ENCODE measurements around the gene C17orf58.

DNA sequence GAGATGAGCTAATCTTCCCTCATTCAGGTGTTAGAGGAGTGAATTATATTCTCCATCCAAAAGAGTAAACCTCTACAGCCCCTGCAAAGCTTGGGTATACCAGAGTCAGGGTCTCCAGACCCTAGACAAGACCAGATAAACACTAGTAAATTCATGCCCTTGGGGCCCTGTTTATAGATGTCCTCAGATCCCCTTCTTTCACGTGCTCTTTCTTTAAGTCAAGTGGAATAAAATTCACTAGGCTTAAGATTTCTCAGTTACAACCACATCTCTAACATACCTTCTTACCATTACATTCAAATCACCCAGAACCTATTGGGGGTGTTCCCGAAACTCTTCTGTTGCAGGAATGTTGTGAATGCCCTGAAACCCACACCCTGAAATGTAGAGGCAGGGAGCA is 2.2 kb upstream of the C17orf58 start:
- TF ChIP-seq, protein P1, sequence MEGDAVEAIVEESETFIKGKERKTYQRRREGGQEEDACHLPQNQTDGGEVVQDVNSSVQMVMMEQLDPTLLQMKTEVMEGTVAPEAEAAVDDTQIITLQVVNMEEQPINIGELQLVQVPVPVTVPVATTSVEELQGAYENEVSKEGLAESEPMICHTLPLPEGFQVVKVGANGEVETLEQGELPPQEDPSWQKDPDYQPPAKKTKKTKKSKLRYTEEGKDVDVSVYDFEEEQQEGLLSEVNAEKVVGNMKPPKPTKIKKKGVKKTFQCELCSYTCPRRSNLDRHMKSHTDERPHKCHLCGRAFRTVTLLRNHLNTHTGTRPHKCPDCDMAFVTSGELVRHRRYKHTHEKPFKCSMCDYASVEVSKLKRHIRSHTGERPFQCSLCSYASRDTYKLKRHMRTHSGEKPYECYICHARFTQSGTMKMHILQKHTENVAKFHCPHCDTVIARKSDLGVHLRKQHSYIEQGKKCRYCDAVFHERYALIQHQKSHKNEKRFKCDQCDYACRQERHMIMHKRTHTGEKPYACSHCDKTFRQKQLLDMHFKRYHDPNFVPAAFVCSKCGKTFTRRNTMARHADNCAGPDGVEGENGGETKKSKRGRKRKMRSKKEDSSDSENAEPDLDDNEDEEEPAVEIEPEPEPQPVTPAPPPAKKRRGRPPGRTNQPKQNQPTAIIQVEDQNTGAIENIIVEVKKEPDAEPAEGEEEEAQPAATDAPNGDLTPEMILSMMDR (IDR thresholded peaks at IDR 0.05): no peak
- no peak for TF ChIP-seq POLR2AphosphoS5 (IDR thresholded peaks at IDR 0.05)
